HepG2 (cell line): Measurements from ENCODE around the gene TMEM235. TPM values are rescaled to one million over a fixed set of nuclear protein-coding genes. Genes with fewer than 3 reads are reported as not detected.

ENCODE experiments used
- ATAC-seq: fragments of 200-7000 bp; cut with Tn5 transposase; 3 replicates; pipeline ENCODE4 v1.9.1; 2020; ENCODE audit warnings: mild to moderate bottlenecking, moderate library complexity
- BruUV-seq: library from RNA; stranded (reverse); fragments of 400-500 nt; replicated peaks from 2 replicates; lab custom pipeline; 2021; lab: Mats Ljungman, UMichigan
- CTCF ChIA-PET: fragments of 300-600 bp; formaldehyde crosslinking; extraction: SDS; loops from one replicate; lab custom pipeline; 2021; ENCODE audit warnings: low total read pairs, inconsistent platforms, low intra/inter-chr PET ratio; lab: Yijun Ruan, JAX
- POLR2A ChIA-PET: fragments of 350-600 bp; sonication (Branson Sonifier 250); formaldehyde crosslinking; loops from one replicate; lab custom pipeline; 2020; ENCODE audit warnings: antibody characterized with exemption, inconsistent platforms; lab: Yijun Ruan, JAX
- DNase-seq: peaks from one replicate; pipeline ENCODE4 v3.0.0-alpha.2; 2015; ENCODE audit warnings: low spot score
- FAIRE-seq: peaks from 3 replicates; lab custom pipeline; 2011; peaks lifted over from hg19 to GRCh38; lab: Jason Lieb, UNC
- H2AFZ ChIP-seq: one replicate; pipeline ENCODE4 v1.6.1; 2011; ENCODE audit warnings: low read length, inconsistent platforms
- H3K27ac ChIP-seq: fragments of 300-600 bp; 3 replicates; pipeline ENCODE4 v1.8.0; 2011; ENCODE audit warnings: mixed run types, mild to moderate bottlenecking, mixed read lengths, low read length, inconsistent platforms; ENCODE audit not compliant: insufficient read depth; ENCODE audit errors: extremely low read length
- H3K27me3 ChIP-seq, 2 experiments: fragments of 200-600 bp in 1 of 2; 2 replicates in 1 of 2; 3 replicates in 1 of 2; pipeline versions ENCODE4 v1.6.0 to v1.8.0; 2011; ENCODE audit warnings: low read length in 2 of 2, mild to moderate bottlenecking in 2 of 2, moderate library complexity in 2 of 2, inconsistent platforms in 1 of 2; ENCODE audit not compliant: insufficient read depth in 2 of 2, control insufficient read depth in 1 of 2
- H3K36me3 ChIP-seq, 2 experiments: fragments of 200-600 bp in 1 of 2; replicated peaks in 1 of 2; 2 replicates in 1 of 2; 3 replicates in 1 of 2; pipeline versions ENCODE4 v1.5.1 to v1.8.0; 2011; ENCODE audit warnings: low read length in 2 of 2, inconsistent platforms in 1 of 2; ENCODE audit not compliant: insufficient read depth in 2 of 2, control insufficient read depth in 1 of 2
- H3K4me1 ChIP-seq: 2 replicates; pipeline ENCODE4 v1.5.1; 2012; ENCODE audit warnings: low read length, inconsistent platforms; ENCODE audit not compliant: insufficient read depth
- H3K4me2 ChIP-seq: 2 replicates; pipeline ENCODE4 v1.6.0; 2011; ENCODE audit warnings: low read depth, low read length, inconsistent platforms
- H3K4me3 ChIP-seq, 3 experiments: fragments of 200-600 bp in 1 of 3; sonication (generic), shearing (Covaris generic) in 1 of 3; replicated peaks in 1 of 3; 2 replicates each; pipeline ENCODE4 v1.5.1; 2011 to 2016; ENCODE audit warnings: low read length in 3 of 3, inconsistent platforms in 2 of 3, low read depth in 2 of 3, mild to moderate bottlenecking in 2 of 3, control low read depth in 1 of 3, mixed read lengths in 1 of 3; ENCODE audit not compliant: insufficient read depth in 1 of 3
- H3K79me2 ChIP-seq: one replicate; pipeline ENCODE4 v1.6.1; 2011; ENCODE audit warnings: low read length, inconsistent platforms; ENCODE audit not compliant: insufficient read depth
- H3K9ac ChIP-seq: 2 replicates; pipeline ENCODE4 v1.6.0; 2011; ENCODE audit warnings: mild to moderate bottlenecking, low read depth, low read length, inconsistent platforms; ENCODE audit not compliant: insufficient read depth
- H3K9me3 ChIP-seq: 2 replicates; pipeline ENCODE4 v1.5.1; 2012; ENCODE audit warnings: mild to moderate bottlenecking, low read length
- H4K20me1 ChIP-seq: 2 replicates; pipeline ENCODE4 v1.6.0; 2011; ENCODE audit warnings: inconsistent platforms, mild to moderate bottlenecking, low read length, moderate library complexity; ENCODE audit not compliant: insufficient read depth
- EED ChIP-seq: sonication (generic); formaldehyde crosslinking; IDR thresholded peaks from 2 replicates; pipeline ENCODE4 v1.5.0; 2020; ENCODE audit warnings: mild to moderate bottlenecking, missing genetic modification reagents
- PLRG1 ChIP-seq: fragments of 450-650 bp; conservative IDR thresholded peaks from 2 replicates; pipeline ENCODE4 v1.6.1; 2016
- TBX2 ChIP-seq: sonication (generic); formaldehyde crosslinking; IDR thresholded peaks from 2 replicates; pipeline ENCODE4 v1.5.0; 2020; ENCODE audit warnings: missing genetic modification reagents, mild to moderate bottlenecking, borderline replicate concordance
- ZNF34 ChIP-seq: sonication (generic); formaldehyde crosslinking; IDR thresholded peaks from 2 replicates; pipeline ENCODE4 v1.4.0; 2020; ENCODE audit warnings: mild to moderate bottlenecking, missing genetic modification reagents, borderline replicate concordance
- ZNF788 ChIP-seq: sonication (generic); formaldehyde crosslinking; IDR thresholded peaks from 2 replicates; pipeline ENCODE4 v1.5.0; 2020; ENCODE audit warnings: mild to moderate bottlenecking, missing genetic modification reagents, borderline replicate concordance
- WGBS: methylation state at CpG from one replicate; pipeline ENCODE4 v1.1.6; 2017; ENCODE audit warnings: low lambda C conversion rate; 5-methylcytosine and 5-hydroxymethylcytosine counted together
- in situ Hi-C: cut with HindIII; loops from 2 replicates; pipeline ENCODE4 v1.10.0; 2017; ENCODE audit warnings: low pct_unique_long_range_greater_than_20kb; ENCODE audit not compliant: extremely low pct_ligation_motif_present
- intact Hi-C: fragments of 100-400 bp; cut with micrococcal nuclease; formaldehyde crosslinking; loops from one replicate; pipeline ENCODE4 v1.10.0; 2022; ENCODE audit not compliant: unreplicated experiment
- polyA plus RNA-seq, 8 experiments: library from polyadenylated mRNA; depleted of rRNA in 3 of 8; stranded (reverse) in 7 of 8; unstranded in 1 of 8; fragments of >200 nt; fragmentation: Illumina TruSeq in 4 of 8; extraction: Trizol in 4 of 8; gene quantifications; 2 replicates each; pipeline versions ENCODE4 v1.2.1 to v1.2.3, GENCODE V29; 2011 to 2016; ENCODE audit warnings: low read depth in 4 of 8, missing spikeins in 1 of 8, mixed read lengths in 1 of 8; ENCODE audit not compliant: insufficient read depth in 1 of 8
- total RNA-seq, 5 experiments: library from RNA; depleted of rRNA; stranded (reverse); fragments of >200 nt; fragmentation: Illumina TruSeq; extraction: Trizol; gene quantifications; 2 replicates each; pipeline ENCODE4 v1.2.3, GENCODE V29; 2016; ENCODE audit warnings: low read depth in 1 of 5
- TF ChIP-seq, protein P1 (sequence below): sonication (generic); formaldehyde crosslinking; IDR thresholded peaks from 2 replicates; pipeline ENCODE4 v1.4.0; 2020; ENCODE audit warnings: missing genetic modification reagents
- TF ChIP-seq, protein P2 (sequence below): sonication (generic); formaldehyde crosslinking; IDR thresholded peaks from 2 replicates; pipeline ENCODE4 v1.4.0; 2020; ENCODE audit warnings: missing genetic modification reagents

TMEM235 gene
- total and polyA plus RNA-seq, 2 of the 13 experiments (the other 11 are each of a cell fraction or from before 2014, with no cell fraction given): not detected

DNA sequence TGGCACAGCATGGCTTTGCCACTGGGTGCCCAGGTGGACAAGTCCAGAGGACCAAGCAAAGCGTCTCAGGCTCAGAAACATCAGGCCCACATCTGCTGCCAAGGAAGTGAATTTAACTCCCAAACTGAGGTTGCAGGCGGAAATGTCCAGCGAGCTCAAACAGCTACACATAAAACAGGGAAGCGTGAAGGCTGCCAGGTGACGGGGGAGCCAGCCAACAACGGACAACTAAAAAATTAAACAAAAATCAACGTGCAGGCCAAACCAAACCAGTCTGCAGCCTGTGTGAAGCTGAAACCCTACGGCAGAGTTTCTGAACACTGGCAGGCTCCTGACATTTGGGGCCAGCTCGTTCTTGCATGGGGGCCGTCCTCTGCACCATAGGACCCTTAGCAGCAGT lies 47.1 kb upstream of the TMEM235 start (continued):
- TF ChIP-seq, protein P1, sequence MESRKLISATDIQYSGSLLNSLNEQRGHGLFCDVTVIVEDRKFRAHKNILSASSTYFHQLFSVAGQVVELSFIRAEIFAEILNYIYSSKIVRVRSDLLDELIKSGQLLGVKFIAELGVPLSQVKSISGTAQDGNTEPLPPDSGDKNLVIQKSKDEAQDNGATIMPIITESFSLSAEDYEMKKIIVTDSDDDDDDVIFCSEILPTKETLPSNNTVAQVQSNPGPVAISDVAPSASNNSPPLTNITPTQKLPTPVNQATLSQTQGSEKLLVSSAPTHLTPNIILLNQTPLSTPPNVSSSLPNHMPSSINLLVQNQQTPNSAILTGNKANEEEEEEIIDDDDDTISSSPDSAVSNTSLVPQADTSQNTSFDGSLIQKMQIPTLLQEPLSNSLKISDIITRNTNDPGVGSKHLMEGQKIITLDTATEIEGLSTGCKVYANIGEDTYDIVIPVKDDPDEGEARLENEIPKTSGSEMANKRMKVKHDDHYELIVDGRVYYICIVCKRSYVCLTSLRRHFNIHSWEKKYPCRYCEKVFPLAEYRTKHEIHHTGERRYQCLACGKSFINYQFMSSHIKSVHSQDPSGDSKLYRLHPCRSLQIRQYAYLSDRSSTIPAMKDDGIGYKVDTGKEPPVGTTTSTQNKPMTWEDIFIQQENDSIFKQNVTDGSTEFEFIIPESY (CRISPR knock-in tag): no peak

DNA sequence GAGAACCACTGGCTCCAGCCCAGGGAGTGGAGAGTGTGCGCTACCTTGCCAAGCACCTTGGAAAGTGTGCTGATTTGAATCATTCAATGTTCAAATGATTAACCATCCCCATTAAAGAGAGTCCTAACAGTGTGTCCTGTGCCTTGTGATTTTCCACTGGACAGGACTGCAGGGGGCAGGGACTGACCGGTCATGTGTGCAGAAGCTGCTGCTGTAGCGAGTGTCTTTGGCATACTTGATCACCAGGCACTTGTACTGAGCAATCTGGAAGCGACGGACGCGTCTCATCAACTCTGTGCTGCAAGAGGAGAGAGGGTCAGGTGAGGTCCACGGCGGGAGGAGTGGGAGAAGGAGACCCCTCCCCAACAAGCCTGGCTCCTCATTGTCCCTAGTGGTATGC lies 46.6 kb upstream of the TMEM235 start:
- no TSS peak for BruUV-seq
- ChIA-PET POLR2A (no interaction called here), CTCF (no interaction called here)
- in situ Hi-C loops: loop anchor here (5.0 kb wide), 1 partner anchor 73 kb away; no protein-coding TSS in a partner anchor
- no peak for TF ChIP-seq PLRG1
- TF ChIP-seq TBX2 (CRISPR knock-in tag): 0 out of 2 replicates have a peak, but pooled peaks have one; percentile 26
- TF ChIP-seq EED (CRISPR knock-in tag): peak; percentile 37; the same call in 1 of the 2 replicates
- TF ChIP-seq, protein P2, sequence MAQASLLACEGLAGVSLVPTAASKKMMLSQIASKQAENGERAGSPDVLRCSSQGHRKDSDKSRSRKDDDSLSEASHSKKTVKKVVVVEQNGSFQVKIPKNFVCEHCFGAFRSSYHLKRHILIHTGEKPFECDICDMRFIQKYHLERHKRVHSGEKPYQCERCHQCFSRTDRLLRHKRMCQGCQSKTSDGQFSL (CRISPR knock-in tag): no peak
- no peak for TF ChIP-seq ZNF34 (CRISPR knock-in tag)
- TF ChIP-seq ZNF788: 0 out of 2 replicates have a peak, but pooled peaks have one; percentile 38
- 95% methylated on average over 9 of the region's 9 CpGs for WGBS
- H3K4me1 ChIP-seq: peaks cover 50% of the 10 kb centered on the region
- H3K27ac ChIP-seq: no peak overlapping the region
- H4K20me1 ChIP-seq: peaks cover 19% of the 10 kb centered on the region
- H3K79me2 ChIP-seq: peaks cover 46% of the 10 kb centered on the region
- intact Hi-C loops: loop anchor here (5.0 kb wide), 1 partner anchor 73 kb away; no protein-coding TSS in a partner anchor
- H3K9ac ChIP-seq: no peak overlapping the region
- H3K36me3 ChIP-seq: peaks cover 6 to 48% of the 10 kb centered on the region in 2 experiments; a peak in 4 of 5 replicates
- H3K4me2 ChIP-seq: peak overlapping the region; percentile 99
- H3K4me3 ChIP-seq: no peak overlapping the region
- no peak overlapping the region for H2AFZ ChIP-seq
- H3K9me3 ChIP-seq: no peaks in the 10 kb centered on the region
- H3K27me3 ChIP-seq: no peaks in the 10 kb centered on the region; a peak in 1 of 5 replicates
- no peak for FAIRE-seq
- no peak for ATAC-seq
- DNase-seq: no peak
